Measurements from ENCODE around the gene POU1F1.
A peak's percentile ranks its signal among the peaks of the same experiment; 100 is the strongest.

- TF ChIP-seq POLR2A (IDR thresholded peaks at IDR 0.05), result peak in 1 of 2 donors; percentile 86
- TF ChIP-seq CTCF (IDR thresholded peaks at IDR 0.05), result no peak
- TF ChIP-seq POLR2AphosphoS5 (IDR thresholded peaks at IDR 0.05), result peak in 1 of 3 donors; percentile 56
- TF ChIP-seq EP300 (IDR thresholded peaks at IDR 0.05), result no peak
These were observed 49.1 kb downstream of the POU1F1 start, which contains the start of gene CHMP2B for GRCh38 chr3:87227104-87227834.

All from suprapubic skin (tissue), 4 donors.